Measurements from ENCODE around the gene DMAC2. TPM values are rescaled to one million over a fixed set of nuclear protein-coding genes. Genes with fewer than 3 reads are reported as not detected.

DMAC2 gene
- total RNA-seq, 4 donors from 2014 or later: 39.1 to 53.1 (median 44.2) TPM

GRCh38 chr19:41442473-41443355 is 3.0 kb upstream of the DMAC2 start, which contains the start of gene ERICH4:
Gene ERICH4, plus strand, starts transcription at chr19:41443156. Its CDS starts 14 bp downstream, at chr19:41443170.
- Histone ChIP-seq H3K9me3 (no peaks in the 10 kb centered on the region), H3K27ac (no peak within 1 kb of the TSS), H3K4me3 (replicated peaks in 1 of 3) (no peak within 1 kb of the TSS), H3K4me1 (peaks cover 6 to 14% of the 10 kb centered on the region in 2 donors), H3K36me3 (peaks cover 0 to 4% of the 10 kb centered on the region in 2 donors), H3K27me3 (no peaks in the 10 kb centered on the region)
- TF ChIP-seq CTCF (IDR thresholded peaks at IDR 0.05) (no peak), POLR2A (IDR thresholded peaks at IDR 0.05) (no peak)
- intact Hi-C loops (cut with DNase I): no loop called here
- DNase-seq: no peak
- WGBS, 2 donors: 63 to 66% methylated on average over 6 to 7 of the region's 7 CpGs

GRCh38 chr19:41441321-41441945 is 1.7 kb upstream of the DMAC2 start:
- intact Hi-C loops (cut with DNase I): no loop called here
- Histone ChIP-seq H3K36me3 (peaks cover 0 to 6% of the 10 kb centered on the region in 2 donors), H3K4me3 (replicated peaks in 1 of 3) (no peak overlapping the region), H3K4me1 (peaks cover 6 to 14% of the 10 kb centered on the region in 2 donors), H3K9me3 (no peaks in the 10 kb centered on the region), H3K27me3 (no peaks in the 10 kb centered on the region), H3K27ac (no peak overlapping the region)
- TF ChIP-seq POLR2A (IDR thresholded peaks at IDR 0.05): no peak
- TF ChIP-seq CTCF (IDR thresholded peaks at IDR 0.05): no peak
- 78 to 90% methylated on average over 13 to 15 of the region's 15 CpGs for WGBS, 2 donors
- DNase-seq: no peak

- H3K27ac ChIP-seq: no peak overlapping the region
- peaks cover 6 to 14% of the 10 kb centered on the region in 2 donors for H3K4me1 ChIP-seq
- DNase-seq: no peak
- WGBS, 2 donors: 89 to 94% methylated on average over 6 to 7 of the region's 7 CpGs
- intact Hi-C loops (cut with DNase I): loop anchor here (10.0 kb wide), 1 partner anchor 233 kb away; no protein-coding TSS in a partner anchor
- H3K36me3 ChIP-seq: peaks cover 0 to 10% of the 10 kb centered on the region in 2 donors
- no peak overlapping the region for H3K4me3 ChIP-seq (replicated peaks in 1 of 3)
- TF ChIP-seq POLR2A (IDR thresholded peaks at IDR 0.05): no peak
- TF ChIP-seq CTCF (IDR thresholded peaks at IDR 0.05): no peak
- no peaks in the 10 kb centered on the region for H3K9me3 ChIP-seq
- no peaks in the 10 kb centered on the region for H3K27me3 ChIP-seq
Observed at GRCh38 chr19:41437944-41438574, 1.7 kb downstream of the DMAC2 start.

DNA sequence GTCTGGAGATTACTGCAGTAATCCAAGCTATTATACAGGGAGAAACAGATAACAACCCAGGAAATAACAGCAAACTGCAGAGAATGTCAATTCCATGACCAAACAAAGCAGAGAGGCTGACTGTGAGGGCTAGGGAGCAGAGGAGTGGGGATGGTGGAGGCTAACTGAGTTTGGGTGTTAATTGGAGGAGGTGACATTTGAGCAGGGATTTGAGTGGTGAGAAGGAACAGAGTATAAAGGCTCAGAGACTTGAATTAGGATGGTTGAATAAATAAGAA is 3.1 kb downstream of the DMAC2 start:
- intact Hi-C loops (cut with DNase I): loop anchor here (10.0 kb wide), 1 partner anchor 232 kb away; no protein-coding TSS in a partner anchor
- peaks cover 8 to 20% of the 10 kb centered on the region in 2 donors for H3K36me3 ChIP-seq

More for the DNA sequence above, 3.1 kb downstream of the DMAC2 start:
- Histone ChIP-seq H3K27me3 (no peaks in the 10 kb centered on the region), H3K27ac (no peak overlapping the region), H3K4me3 (replicated peaks in 1 of 3) (no peak overlapping the region), H3K4me1 (peaks cover 6 to 14% of the 10 kb centered on the region in 2 donors), H3K9me3 (no peaks in the 10 kb centered on the region)
- DNase-seq: no peak
- no peak for TF ChIP-seq CTCF (IDR thresholded peaks at IDR 0.05)
- no peak for TF ChIP-seq POLR2A (IDR thresholded peaks at IDR 0.05)
